DMS53 treated with DMSO at 0.1 percent for 48 hours (cell line): Measurements from ENCODE around the gene GNB1L.
"Not testable (repeated sequence)": the region's sequence is repeated elsewhere in the genome, so short reads cannot be mapped to it uniquely, and the experiment has no call there.

Experiments used
- DNase-seq: peaks from one replicate; lab custom pipeline; 2025; ENCODE audit not compliant: unreplicated experiment; lab: John Stamatoyannopoulos, UW

Gene GNB1L

DNA sequence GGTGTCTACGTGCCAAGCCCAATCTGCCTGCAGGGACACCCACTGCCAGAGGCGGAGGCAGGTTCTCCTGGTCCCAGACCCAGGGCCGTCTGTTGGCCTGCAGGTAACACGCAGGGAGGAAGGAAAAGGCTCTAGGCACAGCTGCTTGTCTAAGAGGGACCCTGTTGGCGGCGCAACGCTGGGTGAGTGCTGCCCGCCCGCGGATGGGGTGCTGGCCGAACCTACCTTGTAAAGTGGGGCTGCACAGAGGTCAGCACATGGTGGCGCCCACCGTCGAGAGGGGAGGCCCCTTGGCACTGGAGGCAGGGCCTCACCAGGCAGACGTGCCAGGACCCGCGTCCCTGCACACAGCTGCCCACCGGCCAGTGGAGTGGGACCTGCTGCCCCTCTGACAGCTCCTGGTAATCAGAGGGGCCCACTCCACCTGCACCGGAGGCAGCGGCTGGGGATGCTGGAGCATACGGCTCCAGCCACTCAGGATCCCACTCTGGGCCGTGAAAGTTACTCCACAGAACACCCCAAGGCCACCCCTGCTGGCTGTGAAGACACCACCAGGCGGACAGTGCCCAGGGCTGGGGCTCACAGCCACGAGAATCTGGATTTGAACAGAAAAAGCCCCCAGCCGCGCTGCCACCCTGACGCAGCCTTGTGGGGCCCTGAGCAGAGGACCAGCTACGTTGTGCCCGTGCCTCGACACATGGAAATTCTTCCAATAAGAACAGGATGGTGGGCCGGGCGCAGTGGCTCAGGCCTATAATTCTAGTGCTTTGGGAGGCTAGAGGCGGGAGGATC lies 70.1 kb downstream of the GNB1L start:
- DNase-seq: no peak

DNA sequence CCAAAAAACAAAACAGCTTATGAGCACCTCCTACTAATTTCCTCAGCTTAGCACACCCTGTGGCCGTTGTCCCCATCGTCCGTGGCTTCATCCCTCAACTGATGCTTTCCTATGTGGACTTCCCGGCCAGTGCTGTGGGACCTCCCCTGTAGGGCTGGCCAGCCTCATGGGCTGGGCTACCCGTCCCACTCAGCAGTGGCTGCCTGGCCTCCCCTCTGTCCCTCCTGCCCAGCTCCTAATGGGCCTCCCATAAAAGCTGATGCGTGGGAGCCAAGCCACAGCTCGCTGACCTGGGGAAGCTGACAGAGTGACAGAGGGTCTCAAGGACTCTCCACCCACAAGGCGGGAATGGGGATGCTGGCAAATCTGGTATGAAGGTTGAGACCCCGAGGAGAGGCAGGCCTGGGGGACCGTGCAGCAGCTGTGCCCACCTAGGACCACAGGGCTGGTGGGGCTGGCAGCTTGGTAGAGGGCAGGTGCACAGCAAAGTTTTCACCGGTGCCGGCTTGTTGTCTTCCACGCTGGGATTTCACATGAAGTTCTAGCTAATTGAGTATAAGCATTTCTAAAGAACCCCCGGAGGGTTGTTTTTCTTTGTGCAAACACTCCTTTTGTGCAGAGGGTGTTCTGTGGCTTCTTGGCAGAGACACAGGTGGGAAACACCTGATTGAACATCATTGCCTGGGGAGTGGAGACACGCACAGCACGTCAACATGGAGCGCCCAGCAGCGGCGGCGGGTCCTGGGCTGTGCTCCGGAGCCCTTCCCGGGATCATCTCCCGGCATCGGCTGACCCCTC lies 70.9 kb downstream of the GNB1L start:
- no peak for DNase-seq

GRCh38 chr22:19782533-19782932 lies 72.1 kb downstream of the GNB1L start:
- no peak for DNase-seq

DNA sequence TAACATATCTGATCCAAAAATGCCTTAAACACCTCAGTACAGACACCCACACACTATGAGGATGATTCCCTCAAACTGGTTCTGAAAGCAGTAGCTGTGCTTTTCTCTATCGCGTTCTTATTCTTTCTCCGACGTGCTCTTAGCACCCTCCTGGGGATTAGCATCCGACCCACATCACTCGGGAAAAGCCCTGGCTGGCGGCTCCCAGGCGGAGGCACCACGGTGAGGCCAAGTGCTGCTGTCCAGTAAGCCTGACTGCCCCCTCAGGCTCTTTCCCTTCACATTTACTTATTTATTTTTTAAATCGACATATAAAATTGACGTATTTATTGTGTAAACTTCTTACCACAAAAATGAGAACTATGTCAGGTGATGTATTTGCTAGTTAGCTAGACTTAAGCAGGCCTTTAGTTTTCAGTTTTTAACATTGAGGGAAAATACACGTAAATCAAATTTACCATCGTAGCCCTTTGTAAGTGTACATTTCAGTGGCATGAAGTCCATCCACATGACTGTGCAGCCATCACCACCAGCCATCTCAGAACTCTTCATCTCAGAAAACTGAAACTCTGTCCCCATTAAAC lies 74.9 kb downstream of the GNB1L start:
- DNase-seq: no peak

DNA sequence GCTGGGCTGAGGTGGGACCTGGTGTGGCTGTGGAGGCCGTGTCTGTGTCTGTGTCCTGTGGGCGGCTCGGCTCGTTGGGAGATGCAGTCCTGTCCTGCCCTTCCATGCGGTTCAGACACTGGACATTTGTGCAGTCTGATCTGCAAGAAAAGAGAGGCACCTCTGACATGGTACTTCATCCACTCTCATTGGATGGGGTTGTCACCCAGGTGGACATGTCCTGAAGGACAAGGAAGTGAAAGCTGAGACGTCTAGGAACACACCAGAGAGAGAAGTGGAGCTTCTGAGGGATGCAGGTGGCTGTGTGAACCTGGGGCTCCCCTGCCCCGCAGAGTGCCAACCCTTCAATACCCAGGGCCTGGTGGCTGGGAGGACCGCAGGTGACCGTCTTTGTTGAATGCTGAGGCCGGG lies 75.7 kb downstream of the GNB1L start:
- DNase-seq: no peak

DNA sequence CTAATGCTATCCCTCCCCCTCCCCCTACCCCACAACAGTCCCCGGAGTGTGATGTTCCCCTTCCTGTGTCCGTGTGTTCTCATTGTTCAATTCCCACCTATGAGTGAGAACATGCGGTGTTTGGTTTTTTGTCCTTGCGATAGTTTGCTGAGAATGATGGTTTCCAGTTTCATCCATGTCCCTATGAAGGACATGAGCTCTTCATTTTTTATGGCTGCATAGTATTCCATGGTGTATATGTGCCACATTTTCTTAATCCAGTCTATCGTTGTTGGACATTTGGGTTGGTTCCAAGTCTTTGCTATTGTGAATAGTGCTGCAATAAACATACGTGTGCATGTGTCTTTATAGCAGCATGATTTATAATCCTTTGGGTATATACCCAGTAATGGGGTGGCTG lies 77.5 kb downstream of the GNB1L start:
- not testable (repeated sequence) for DNase-seq

- no peak for DNase-seq
Observed at GRCh38 chr22:19776433-19777031, 78.1 kb downstream of the GNB1L start.

- DNase-seq: no peak
Observed at GRCh38 chr22:19775496-19776325, 79.0 kb downstream of the GNB1L start.

GRCh38 chr22:19774628-19775027 lies 80.0 kb downstream of the GNB1L start:
- no peak for DNase-seq

- DNase-seq: no peak
Observed at GRCh38 chr22:19773470-19774040, 81.1 kb downstream of the GNB1L start.

GRCh38 chr22:19772673-19773469 lies 81.8 kb downstream of the GNB1L start:
- DNase-seq: no peak

- no peak for DNase-seq
Observed at GRCh38 chr22:19772422-19772672, 82.3 kb downstream of the GNB1L start.

GRCh38 chr22:19770349-19771220 lies 84.1 kb downstream of the GNB1L start:
- no peak for DNase-seq

- no peak for DNase-seq
Observed at GRCh38 chr22:19769393-19769715, 85.3 kb downstream of the GNB1L start.

- DNase-seq: no peak
Observed at GRCh38 chr22:19767427-19768341, 87.0 kb downstream of the GNB1L start.

DNA sequence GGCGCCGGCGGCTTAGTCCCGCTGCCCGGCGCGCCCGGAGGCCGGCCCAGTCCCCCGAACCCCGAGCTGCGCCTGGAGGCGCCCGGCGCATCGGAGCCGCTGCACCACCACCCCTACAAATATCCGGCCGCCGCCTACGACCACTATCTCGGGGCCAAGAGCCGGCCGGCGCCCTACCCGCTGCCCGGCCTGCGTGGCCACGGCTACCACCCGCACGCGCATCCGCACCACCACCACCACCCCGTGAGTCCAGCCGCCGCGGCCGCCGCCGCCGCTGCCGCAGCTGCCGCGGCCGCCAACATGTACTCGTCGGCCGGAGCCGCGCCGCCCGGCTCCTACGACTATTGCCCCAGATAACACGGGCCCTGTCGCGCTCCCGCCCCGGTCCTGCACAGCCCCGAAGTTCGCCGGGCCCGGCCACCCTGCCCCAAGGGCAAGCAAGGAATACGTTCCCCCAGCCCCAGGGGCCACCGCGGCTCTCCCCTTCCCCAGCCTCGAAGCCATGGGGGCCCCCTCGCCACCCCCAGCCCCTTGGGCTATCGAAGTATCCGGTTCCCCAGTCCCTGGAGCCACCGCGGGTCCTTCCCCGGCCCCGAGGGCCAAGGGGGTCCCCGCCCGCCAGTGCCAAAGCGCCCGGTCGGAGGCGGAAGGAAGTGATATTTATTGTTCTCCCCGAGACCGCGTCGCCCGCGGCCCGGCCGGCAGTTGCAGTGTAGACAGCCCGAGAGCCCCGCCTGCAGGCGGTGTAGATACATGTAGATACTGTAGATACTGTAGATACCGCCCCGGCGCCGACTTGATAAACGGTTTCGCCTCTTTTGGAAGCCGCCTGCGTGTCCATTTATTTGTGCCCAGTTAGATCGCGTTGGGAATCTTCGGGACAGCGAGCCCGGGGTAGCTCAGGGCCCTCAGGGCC lies 87.9 kb downstream of the GNB1L start:
- DNase-seq: peak; percentile 26

- no peak for DNase-seq
Observed at GRCh38 chr22:19766240-19766510, 88.5 kb downstream of the GNB1L start.
